ENCODE measurements around the gene ATP10A. TPM values are rescaled to one million over a fixed set of nuclear protein-coding genes. Genes with fewer than 3 reads are reported as not detected.
"Not testable (repeated sequence)": the region's sequence is repeated elsewhere in the genome, so short reads cannot be mapped to it uniquely, and the experiment has no call there.

ATP10A gene
- total RNA-seq, 1 donor from 2014 or later, result 7.6 TPM

- Histone ChIP-seq H3K36me3 (ENCODE audit: control insufficient read depth, insufficient read depth, low read length) (no peaks in the 10 kb centered on the region), H3K4me3 (ENCODE audit: low read depth, low read length) (peak overlapping the region; percentile 73), H3K27me3 (ENCODE audit: control insufficient read depth, insufficient read depth, low read length) (no peaks in the 10 kb centered on the region)
- DNase-seq (ENCODE audit: low read depth), result no peak
- TF ChIP-seq, protein P1, sequence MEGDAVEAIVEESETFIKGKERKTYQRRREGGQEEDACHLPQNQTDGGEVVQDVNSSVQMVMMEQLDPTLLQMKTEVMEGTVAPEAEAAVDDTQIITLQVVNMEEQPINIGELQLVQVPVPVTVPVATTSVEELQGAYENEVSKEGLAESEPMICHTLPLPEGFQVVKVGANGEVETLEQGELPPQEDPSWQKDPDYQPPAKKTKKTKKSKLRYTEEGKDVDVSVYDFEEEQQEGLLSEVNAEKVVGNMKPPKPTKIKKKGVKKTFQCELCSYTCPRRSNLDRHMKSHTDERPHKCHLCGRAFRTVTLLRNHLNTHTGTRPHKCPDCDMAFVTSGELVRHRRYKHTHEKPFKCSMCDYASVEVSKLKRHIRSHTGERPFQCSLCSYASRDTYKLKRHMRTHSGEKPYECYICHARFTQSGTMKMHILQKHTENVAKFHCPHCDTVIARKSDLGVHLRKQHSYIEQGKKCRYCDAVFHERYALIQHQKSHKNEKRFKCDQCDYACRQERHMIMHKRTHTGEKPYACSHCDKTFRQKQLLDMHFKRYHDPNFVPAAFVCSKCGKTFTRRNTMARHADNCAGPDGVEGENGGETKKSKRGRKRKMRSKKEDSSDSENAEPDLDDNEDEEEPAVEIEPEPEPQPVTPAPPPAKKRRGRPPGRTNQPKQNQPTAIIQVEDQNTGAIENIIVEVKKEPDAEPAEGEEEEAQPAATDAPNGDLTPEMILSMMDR (IDR thresholded peaks at IDR 0.05; ENCODE audit: insufficient read depth, low read length, poor library complexity, severe bottlenecking), result no peak
These were observed 2.0 kb downstream of the ATP10A start for GRCh38 chr15:25860885-25861866.

GRCh38 chr15:25859838-25860645 is 3.1 kb downstream of the ATP10A start:
- H3K4me3 ChIP-seq (ENCODE audit: low read depth, low read length), result no peak overlapping the region
- no peak for DNase-seq (ENCODE audit: low read depth)
- H3K36me3 ChIP-seq (ENCODE audit: control insufficient read depth, insufficient read depth, low read length), result no peaks in the 10 kb centered on the region
- no peaks in the 10 kb centered on the region for H3K27me3 ChIP-seq (ENCODE audit: control insufficient read depth, insufficient read depth, low read length)
- TF ChIP-seq, protein P1 (IDR thresholded peaks at IDR 0.05; ENCODE audit: insufficient read depth, low read length, poor library complexity, severe bottlenecking), result no peak

GRCh38 chr15:25858952-25859760 is 4.0 kb downstream of the ATP10A start:
- Histone ChIP-seq H3K27me3 (ENCODE audit: control insufficient read depth, insufficient read depth, low read length) (no peaks in the 10 kb centered on the region), H3K4me3 (ENCODE audit: low read depth, low read length) (no peak overlapping the region), H3K36me3 (ENCODE audit: control insufficient read depth, insufficient read depth, low read length) (no peaks in the 10 kb centered on the region)
- TF ChIP-seq, protein P1 (IDR thresholded peaks at IDR 0.05; ENCODE audit: insufficient read depth, low read length, poor library complexity, severe bottlenecking), result no peak
- DNase-seq (ENCODE audit: low read depth), result no peak

DNA sequence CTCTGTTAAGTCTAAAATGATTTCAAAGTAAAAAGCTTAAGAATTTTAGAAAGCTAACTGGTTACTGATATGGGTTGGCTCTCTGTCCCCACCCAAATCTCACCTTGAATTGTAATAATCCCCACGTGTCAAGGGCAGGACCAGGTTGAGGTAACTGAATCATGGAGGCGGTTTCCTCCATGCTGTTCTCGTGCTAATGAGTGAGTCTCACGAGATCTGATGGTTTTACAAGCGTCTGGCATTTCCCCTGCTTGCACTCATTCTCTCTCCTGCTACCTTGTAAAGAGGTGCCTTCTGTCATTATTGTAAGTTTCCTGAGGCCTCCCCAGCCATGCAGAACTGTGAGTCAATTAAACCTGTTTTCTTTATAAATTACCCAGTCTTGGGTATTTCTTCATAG is 7.1 kb downstream of the ATP10A start:
- not testable (repeated sequence) for DNase-seq (ENCODE audit: low read depth); H3K36me3 ChIP-seq (ENCODE audit: control insufficient read depth, insufficient read depth, low read length); H3K27me3 ChIP-seq (ENCODE audit: control insufficient read depth, insufficient read depth, low read length); H3K4me3 ChIP-seq (ENCODE audit: low read depth, low read length)

DNA sequence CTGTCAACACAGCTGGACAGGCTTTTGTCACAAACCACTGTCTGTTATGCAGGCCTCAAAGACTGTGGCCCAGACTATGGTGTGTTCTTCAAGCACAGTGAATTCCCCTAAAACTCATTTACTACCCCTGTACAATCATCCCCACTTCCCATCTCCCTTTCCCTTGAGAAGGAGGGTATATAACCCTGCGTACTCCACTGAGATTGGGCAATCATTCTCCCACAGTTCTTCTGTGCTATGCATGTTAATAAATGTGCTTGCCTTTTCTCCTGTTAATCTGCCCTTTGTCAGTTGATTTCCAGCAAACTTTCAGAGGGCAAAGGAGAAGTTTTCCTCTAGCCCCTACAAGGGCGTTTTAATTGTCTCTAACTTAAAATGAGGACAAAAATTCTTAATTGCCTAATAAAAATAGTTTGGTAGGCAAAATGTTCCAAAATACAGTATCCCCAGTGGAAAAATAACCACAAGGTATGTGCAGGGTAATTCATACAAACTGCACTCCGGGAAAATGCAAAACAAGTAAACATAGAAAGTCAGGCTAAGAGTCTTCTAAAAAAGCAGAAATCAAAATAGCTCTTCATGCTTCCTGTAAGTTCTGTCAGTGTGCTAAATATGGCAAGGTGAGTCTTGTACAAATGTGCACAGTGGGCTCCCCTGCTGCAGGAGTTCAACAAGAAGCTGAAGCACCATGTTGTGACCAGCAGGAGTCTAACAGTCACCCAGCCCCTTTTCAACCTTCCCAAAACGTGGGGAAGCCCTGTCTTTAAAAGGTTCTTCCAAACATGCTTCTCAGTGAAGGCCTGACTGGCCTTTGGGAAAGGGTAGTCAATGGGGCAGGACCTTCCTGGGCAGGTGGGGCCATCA is 10.2 kb downstream of the ATP10A start:
- H3K27me3 ChIP-seq (ENCODE audit: control insufficient read depth, insufficient read depth, low read length), result no peaks in the 10 kb centered on the region
- TF ChIP-seq, protein P1 (IDR thresholded peaks at IDR 0.05; ENCODE audit: insufficient read depth, low read length, poor library complexity, severe bottlenecking), result no peak
- no peak for DNase-seq (ENCODE audit: low read depth)

More for the DNA sequence above, 10.2 kb downstream of the ATP10A start:
- no peak overlapping the region for H3K4me3 ChIP-seq (ENCODE audit: low read depth, low read length)
- H3K36me3 ChIP-seq (ENCODE audit: control insufficient read depth, insufficient read depth, low read length), result no peaks in the 10 kb centered on the region

All from kidney epithelial cell (primary cell).